Fibroblast of skin of right quadriceps (primary cell): ENCODE results near the gene SLC22A23.

ENCODE experiments used
- DNase-seq: peaks from one replicate; pipeline ENCODE4 v3.0.0-alpha.2; 2013

The SLC22A23 gene, protein sequence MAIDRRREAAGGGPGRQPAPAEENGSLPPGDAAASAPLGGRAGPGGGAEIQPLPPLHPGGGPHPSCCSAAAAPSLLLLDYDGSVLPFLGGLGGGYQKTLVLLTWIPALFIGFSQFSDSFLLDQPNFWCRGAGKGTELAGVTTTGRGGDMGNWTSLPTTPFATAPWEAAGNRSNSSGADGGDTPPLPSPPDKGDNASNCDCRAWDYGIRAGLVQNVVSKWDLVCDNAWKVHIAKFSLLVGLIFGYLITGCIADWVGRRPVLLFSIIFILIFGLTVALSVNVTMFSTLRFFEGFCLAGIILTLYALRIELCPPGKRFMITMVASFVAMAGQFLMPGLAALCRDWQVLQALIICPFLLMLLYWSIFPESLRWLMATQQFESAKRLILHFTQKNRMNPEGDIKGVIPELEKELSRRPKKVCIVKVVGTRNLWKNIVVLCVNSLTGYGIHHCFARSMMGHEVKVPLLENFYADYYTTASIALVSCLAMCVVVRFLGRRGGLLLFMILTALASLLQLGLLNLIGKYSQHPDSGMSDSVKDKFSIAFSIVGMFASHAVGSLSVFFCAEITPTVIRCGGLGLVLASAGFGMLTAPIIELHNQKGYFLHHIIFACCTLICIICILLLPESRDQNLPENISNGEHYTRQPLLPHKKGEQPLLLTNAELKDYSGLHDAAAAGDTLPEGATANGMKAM

DNA sequence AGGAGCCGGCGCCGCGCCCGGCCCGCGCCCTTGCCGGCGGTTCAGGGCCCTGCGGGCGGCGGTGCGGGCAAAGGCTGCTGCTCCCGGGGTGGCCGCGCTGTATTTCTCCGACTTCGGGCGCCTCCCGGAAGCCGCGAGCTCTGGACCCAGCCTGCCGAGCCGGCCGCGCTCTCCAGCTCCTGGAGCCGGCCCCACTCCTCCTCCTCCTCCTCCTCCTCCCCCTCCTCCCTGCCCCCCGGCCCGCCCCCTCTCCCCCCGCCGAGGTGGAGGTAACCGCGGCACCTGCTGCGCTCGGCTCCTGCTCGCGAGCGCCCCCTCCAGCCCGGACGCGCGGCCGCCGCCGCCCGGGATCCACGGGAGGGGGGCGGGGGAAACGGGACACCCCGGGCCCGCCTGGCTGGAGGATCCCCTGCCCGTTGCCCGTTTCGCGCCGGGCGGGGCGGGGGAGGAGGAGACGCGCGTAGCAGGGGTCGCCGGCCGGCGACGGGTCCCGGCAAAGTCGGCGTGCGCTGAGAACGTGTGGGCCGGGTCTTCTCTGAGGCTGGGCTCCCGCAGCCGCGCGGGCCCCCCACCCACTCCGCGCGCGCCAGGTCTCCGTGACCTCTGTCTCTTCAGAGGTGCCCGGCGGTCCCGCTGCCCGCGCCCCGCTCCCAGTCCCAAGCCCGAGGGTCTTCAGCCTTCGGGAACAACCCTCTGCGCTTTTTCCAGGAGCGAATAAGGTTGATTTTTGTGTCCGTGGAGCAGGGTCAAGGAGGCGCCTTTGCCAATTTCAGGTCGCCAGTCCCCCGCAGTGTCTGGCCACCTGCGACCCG, at the start of gene SLC22A23:
SLC22A23 (minus strand) TSS at position 153 of the 812 bp plus-strand sequence. CDS start 491 bp downstream, outside the sequence.
- DNase-seq = peak; percentile 17

DNA sequence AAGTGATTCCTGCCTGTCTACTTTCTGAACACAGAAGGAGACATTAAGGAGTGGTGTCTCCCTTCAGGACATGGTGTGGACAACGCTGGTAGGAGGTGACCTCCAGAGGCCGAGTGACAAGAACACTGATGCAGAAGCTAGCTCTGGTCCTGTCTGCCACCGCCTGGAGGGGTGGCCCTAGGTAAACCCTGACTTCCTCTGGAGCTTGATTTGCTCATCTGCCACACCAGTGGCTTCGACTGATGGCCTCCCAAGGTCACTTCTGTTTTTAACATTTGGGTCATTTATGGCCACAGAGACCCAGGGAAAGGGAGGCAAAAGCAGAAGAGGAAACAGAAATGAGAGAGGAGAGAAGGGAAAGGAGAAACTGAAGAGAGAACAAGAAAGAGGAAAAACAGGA, 49.4 kb upstream of the SLC22A23 start:
- DNase-seq = no peak

DNA sequence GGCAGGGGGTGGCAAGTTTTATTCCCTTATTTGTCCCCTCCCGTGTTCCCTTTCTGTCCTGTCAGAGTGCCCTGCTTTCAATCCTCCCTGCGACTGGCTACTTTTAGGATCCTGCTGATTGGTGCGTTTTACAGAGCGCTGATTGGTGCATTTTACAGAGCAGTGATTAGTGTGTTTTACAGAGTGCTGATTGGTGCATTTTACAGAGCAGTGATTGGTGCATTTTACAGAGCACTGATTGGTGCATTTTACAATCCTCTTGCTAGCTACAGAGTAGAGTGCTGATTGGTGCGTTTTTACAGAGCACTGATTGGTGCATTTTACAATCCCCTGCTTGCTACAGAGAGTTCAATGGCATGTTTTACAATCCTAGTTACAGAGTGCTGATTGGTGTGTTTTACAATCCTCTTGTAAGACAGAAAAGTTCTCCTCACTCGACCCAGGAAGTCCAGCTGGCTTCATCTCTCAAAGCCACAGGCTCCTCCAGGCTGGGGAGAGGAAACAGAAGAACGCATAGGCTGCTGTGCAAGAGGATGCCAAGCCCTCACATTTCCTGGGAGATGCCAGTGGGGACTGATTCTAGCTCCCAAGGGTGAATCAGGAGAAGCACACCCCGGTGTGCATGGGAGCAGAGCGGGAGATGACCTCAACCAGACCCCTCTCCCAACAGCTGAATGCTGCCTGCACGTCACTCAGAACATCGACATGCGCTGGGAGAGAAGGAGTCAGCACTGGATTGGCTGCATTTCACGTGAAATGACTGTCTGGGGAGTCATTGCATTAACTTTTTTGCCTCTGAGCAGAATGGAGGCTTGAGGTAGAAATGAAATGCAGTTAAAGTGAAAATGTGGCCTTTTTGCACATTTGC, 48.3 kb upstream of the SLC22A23 start:
- no peak for DNase-seq

DNA sequence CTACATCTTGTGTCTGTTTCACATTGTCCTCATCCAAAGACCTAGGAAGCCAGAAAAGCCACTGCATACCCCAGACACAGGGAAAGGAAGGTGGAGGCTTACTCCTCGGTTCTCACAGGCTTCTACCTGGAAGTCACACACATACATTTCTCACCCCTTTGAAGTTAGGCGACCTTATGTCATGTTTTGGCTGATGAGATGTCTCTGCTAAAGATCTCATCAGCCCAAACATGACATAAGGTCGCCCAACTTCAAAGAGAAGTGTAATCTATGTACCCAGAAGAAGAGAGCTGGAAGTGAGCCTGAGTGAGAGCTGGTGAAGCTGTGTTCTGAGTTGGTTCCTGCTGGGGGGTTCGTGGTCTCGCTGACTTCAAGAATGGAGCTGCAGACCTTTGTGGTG, 47.5 kb upstream of the SLC22A23 start:
- DNase-seq = no peak

DNA sequence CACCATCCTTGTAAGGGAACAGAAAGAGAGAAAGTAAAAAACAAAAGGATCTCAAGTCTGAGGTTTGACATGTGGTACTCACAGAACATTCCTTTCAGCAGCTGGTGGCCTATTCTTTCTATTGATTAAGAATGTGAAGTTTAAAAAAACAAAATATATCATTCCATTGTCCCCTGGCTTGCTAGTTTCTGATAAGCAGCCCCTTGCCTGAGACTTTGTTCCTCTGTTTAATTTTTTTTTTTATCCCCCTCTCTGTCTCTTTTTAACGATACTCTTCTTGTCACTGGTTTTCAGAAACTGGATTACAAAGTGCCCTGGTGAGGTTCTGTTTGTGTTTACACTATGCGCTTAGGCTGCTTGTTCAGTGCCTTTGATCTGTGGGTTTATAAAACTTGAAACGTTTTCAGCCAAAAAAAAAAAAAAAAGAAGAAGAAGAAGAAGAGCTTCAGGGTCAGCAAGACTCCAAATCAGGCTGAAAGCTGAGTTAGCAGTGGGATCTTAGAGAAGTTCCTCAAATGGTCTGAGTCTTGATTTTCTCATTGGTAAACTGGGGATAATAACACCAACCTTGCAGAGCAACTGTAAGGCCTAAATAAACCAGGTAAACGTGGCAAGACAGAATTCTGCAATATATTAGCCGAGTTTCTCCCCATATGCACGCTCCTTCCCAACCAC, 45.1 kb upstream of the SLC22A23 start:
- no peak for DNase-seq

DNA sequence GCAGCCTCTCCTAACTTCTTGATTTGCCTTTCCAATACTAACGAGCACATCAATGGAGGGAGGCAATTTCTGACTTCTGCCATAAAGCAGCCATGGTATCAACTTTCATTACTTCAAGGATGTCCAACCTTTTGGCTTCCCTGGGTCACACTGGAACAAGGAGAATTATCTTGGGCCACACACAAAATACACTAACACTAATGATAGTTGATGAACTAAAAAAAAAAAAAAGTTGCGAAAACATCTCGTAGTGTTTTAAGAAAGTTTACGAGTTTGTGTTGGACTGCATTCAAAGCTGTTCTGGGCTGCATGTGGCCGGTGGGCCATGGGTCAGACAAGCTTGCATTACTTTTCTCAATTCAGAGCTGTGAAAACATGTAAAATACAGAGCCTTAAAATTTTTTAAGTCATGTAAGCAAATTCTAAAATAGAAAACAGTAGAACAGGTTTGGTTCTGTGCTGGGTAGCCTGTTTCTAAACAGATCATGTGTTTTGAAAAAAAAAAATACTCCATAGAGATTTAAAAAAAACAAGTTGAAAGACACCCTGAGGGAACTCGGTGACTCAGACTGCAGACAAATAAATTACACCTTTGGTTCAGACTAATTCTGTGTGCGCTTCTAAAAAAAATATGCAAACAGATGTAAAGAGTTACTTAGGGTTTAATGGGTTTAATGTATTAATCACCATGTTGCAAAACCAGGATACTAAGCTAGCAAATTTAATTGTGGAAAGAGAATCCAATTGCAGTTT, 43.6 kb upstream of the SLC22A23 start:
- peak; percentile 87 for DNase-seq

DNA sequence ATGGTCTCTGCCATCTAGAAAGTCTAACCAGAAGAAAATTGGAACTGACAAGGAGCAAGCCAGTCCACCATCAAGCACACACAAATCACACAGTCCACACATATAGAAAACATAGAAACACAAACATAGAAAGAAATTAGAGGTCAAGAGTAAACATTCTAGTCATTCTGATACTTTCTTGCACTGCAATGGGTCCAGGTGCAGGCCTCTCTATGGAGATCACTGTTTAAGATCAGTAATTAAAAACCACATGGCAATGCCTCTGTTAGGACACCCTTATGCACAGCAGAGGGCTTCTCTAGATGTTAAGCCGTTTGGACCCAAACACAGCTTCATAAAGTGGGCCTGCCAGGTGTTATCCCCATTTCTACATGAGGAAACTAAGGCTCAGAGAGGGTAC, 42.8 kb upstream of the SLC22A23 start:
- no peak for DNase-seq

DNA sequence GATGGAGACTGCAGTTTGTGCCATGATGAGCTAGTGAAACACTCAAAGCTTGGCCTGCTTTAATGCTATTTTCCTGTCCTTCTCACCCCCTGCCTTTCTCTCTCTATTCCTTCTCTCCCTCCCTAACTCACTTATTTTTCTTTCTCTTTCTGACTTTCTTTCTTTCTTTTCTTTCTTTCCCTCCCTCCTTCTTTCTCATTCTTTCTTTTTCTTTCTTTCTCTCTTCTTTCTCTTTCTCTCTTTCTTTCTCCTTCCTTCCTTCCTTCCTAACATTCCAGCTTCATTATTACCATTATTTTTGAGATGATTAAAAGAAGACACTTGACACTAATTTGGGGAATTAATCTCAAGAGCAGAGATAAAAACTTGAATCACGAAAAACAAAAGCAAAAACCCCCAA, 39.5 kb upstream of the SLC22A23 start:
- no peak for DNase-seq

DNA sequence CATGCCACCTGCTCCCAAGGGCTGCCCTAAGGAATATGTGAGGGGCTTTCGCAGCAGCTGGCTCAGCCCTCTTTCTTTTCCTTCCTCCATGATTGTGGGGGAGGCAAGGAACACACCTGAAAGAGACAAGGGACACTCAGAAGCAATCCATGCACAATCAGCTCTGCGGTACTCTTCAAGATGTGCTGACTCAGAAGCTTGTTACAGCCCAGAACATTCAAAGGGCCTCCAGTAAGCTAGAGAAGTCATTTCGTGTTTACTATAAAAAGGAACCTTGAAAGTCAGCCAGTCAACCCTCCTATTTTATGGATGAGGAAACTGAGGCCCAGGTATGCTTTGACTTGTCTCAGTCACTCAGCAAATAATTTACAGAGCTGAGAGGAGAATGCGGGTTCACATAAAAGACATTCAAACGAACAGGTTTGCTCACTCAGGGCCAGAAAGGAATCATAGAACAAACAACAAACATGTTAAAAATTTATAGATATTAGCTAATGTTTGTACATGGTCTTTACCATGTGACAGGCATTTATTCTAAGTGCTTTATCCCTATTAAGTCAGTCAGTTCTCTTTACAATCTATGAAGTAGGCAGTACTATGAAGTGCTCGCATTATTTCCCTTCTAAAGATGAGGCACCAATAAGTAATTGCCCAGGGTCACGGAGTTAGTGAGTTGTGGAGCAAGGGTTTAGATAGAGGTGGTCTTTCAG, 37.7 kb upstream of the SLC22A23 start:
- DNase-seq = no peak

DNA sequence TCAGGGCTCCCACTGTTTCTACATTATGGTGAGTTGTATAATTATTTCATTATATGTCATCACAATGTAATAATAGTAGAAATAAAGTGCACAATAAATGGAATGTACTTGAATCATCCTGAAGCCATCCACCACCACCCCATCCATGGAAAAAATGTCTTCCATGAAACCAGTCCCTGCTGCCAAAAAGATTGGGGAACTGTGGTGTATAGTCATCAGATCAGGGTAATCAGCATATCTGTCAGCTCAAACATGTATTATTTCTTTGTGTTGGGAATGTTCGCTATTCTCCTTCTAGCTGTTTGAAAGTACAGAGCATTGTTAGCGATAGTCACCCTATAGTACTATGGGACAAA, 33.8 kb upstream of the SLC22A23 start:
- DNase-seq = peak; percentile 69

DNA sequence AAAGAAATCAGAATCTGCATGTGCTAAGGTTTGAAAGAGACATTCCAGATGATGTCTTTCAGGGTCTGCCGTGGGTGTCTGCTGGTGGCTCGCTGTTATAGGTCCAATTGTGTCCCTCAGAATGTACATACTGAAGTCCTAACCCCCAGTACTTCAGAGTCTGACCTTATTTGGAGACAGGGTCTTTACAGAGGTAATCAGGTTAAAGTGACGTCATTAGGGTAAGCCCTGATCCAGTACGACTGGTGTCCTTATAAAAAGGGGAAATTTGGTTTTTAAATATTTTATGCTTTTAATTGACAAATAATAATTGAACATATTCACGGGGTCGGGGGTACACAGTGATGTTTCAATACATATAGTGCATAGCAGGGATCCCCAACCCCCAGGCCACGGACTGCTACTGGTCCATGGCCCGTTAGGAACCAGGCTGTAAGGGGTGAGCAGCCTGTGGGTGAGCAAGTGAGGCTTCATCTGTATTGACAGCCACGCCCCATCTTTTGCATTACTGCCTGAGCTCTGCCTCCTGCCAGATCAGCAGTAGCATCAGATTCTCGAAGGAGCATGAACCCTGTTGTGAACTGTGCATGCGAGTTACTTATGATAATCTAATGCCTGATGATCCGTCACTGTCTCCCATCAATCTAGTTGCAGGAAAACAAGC, 33.2 kb upstream of the SLC22A23 start:
- no peak for DNase-seq

DNA sequence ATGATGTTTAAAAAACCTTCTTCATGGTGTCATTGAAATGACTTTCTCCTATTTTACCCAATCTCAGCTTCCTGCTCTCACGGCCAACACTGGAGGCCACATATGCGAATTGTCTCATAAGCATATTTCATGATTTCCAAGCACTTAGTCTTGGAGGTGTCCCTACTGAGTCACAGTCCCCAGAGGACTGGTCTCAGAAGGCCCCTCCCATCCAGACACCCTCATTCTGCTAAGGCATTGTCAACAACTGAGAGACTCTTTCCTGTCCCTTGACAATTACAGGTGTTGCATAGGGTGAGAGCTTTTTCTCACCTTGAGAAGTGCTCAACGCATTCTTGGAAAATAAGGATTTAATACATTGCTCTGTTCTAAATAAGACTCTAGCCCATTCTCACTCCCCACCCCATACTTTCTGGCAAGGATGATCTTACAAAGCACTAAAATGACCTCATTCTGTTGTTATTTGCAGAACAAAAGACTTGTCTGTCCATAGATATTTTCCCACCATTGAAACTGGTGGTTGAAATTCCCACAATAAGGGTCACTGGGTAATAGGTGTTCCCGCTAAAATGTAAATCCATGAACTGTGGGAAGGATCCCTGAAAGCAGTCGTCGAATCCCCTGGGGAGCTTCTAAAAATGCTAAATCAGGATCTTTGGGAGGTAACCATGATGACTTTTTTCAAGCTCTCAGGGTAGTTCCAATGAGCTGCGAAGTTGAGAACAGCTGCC, 32.3 kb upstream of the SLC22A23 start:
- DNase-seq = peak; percentile 69

DNA sequence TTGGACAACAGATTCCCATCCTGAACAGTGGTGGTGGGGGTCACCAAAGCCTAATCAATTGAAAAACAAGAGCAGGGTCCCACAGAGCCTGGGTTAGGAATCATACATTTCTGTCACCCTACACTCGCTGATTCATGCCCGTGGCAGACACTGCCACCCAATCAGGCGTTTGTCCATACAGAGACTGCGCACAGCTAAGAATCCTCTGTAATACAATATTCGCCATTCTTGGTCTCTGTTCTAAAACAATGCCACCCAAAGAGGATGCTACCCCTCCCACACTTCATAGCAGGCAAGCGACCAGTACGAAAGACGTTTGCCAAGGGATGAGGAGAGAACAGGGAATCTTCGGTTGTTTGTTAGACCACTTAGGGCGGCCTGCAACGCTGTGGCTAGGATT, 28.1 kb upstream of the SLC22A23 start:
- DNase-seq = no peak

DNA sequence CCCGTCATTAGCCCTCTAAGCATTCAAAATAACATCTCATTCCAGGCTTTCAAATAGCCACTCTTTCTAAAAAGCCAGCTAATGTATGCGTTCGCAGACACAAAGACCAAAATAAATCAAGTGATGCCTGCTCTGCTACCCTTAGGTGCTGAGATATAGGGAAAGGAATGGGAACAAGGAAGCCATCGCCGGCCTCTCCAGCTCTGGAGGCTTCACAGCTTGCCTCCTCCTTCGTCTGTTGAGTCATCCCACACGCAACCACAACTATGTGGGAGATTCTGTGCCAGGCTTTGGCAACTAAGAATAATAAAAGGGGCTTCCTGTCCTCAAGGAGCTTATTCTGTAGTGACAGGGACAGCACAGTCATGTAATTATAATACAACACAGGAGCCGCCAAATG, 27.3 kb upstream of the SLC22A23 start:
- DNase-seq = peak; percentile 89

DNA sequence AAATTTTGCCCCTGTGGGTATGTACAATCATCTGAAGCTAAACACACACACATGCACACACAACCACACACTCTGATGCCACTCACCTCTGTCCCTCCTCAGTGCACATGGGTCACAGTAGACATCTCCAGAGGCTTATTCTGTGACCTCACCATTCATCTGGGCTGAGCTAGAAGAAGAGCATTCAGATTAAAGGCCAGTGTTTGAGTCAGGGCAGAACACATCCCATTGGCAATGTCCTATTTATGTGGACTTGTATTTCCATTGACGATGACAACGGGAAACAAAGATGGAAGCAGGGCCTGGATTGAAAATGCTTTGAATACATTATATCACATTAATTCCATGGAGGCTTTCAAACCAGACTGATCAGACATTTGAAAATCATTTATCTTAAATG, 26.8 kb upstream of the SLC22A23 start:
- DNase-seq = no peak

DNA sequence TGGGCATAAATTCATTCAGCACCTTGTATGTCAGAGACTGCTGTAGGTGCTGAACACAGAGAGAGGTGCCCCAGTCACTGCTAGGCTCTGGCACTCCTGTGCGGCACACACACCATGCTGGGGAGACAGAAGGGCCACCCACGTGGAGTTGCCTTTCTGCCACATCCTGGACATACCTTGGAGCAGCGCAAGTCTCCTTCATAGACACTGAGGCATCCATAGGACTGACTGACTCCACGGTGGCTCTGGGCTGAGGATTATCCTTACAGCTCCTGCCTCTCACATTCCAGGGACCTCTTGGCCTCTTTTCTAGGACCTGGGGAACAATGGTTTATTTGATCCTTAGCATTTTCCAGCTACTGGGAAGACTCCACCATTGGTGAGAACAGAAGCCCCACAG, 26.0 kb upstream of the SLC22A23 start:
- DNase-seq = no peak

DNA sequence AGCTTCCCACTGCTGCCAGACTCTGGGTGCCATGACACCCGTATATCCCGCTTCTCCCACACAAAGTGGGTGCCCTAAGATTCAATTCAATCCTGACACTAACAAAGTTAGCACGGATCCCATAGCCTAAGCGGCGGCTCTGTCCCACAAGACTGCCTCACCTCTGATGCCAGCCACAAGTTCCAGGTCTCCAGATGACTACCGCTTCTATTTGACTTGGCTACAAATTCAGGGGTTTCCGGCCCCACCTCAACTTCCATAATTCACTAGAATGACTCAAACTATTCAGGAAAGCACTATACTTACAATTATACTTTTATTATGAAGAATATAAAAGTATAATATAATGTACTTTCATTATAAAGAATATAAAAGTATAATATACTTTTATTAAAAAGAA, 24.8 kb upstream of the SLC22A23 start:
- no peak for DNase-seq

DNA sequence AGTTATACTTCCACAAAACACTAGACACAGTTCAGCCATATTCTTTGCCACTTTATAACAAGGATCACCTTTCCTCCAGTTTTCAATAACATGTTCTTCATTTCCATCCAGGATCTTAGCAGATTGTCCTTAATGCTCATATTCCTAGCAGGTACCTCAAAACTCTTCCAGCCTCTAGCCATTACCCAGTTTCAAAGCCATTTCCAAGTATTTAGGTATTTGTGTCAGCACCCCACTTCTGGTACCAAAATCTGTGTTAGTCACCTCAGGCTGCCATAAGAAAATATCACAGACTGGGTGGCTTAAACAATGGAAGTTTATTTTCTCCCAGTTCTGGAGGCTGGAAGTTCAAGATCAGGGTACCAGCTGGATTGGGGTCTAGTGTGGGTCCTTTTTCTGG, 23.2 kb upstream of the SLC22A23 start:
- no peak for DNase-seq

DNA sequence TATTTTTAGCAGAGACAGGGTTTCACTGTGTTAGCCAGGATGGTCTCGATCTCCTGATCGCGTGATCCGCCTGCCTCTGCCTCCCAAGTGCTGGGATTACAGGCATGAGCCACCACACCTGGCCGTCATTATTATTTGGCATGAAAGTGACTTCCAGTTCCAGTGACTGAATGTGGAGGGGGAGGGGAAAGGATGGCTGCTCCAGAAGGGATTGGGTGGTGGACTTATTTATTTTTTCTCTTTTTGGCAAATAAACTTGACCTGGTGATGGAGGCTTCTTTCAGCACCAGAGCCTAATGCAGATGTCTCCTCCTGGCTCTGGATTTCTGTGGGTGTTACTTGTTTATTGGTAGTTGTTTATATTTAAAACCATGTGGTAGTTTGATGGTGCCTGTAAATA, 16.9 kb upstream of the SLC22A23 start:
- DNase-seq = peak; percentile 32
